Measurements from ENCODE around the gene TGFA. TPM values are rescaled to one million over a fixed set of nuclear protein-coding genes. Genes with fewer than 3 reads are reported as not detected.

Gene TGFA
- total and polyA plus RNA-seq, 7 donors: 0.33 to 12.7 (median 3.1) TPM; not detected in 1

DNA sequence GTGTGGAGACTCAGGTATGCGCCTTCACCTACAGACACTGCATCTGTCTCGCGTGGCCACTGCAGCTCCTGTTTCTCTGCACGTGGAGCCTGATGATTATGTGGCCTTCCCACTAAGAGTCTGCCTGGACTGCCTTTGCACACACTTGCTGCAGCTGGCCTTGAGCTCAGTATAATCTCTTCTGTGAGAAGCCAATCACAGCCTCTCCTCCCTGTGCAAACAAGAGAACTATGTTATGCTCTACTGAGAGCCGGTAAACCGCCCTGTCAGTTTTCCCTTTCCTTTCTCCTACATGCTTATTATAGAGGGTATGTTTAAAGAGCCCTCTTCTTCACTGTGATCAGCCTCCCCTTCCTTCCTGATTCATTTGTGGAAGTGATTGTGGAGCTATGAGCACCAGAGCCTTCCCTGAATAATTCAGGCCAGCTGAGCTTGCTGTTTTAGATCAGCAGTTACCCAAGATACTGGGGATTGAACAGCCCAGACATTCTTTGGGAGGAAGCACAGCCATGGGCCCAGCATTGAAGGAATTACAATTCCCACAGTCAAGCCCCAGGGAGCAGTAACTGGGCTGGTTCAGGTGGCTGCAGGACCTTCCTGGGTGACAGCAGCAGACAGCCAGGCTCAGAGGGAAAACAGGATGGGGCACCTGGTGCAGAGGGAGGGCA, 3.7 kb upstream of the TGFA start:
- Histone ChIP-seq H3K27ac (no peak overlapping the region), H3K4me3 (no peak overlapping the region), H3K36me3 (no peaks in the 10 kb centered on the region), H3K9me3 (no peaks in the 10 kb centered on the region), H3K4me1 (peaks cover 0 to 21% (median 16%) of the 10 kb centered on the region in 4 donors), H3K27me3 (peaks cover 9 to 73% (median 33%) of the 10 kb centered on the region in 3 donors)
- no peak for TF ChIP-seq POLR2AphosphoS5 (IDR thresholded peaks at IDR 0.05)
- TF ChIP-seq POLR2A (IDR thresholded peaks at IDR 0.05): no peak
- TF ChIP-seq, protein P1, sequence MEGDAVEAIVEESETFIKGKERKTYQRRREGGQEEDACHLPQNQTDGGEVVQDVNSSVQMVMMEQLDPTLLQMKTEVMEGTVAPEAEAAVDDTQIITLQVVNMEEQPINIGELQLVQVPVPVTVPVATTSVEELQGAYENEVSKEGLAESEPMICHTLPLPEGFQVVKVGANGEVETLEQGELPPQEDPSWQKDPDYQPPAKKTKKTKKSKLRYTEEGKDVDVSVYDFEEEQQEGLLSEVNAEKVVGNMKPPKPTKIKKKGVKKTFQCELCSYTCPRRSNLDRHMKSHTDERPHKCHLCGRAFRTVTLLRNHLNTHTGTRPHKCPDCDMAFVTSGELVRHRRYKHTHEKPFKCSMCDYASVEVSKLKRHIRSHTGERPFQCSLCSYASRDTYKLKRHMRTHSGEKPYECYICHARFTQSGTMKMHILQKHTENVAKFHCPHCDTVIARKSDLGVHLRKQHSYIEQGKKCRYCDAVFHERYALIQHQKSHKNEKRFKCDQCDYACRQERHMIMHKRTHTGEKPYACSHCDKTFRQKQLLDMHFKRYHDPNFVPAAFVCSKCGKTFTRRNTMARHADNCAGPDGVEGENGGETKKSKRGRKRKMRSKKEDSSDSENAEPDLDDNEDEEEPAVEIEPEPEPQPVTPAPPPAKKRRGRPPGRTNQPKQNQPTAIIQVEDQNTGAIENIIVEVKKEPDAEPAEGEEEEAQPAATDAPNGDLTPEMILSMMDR (IDR thresholded peaks at IDR 0.05): no peak
- no peak for TF ChIP-seq EP300 (IDR thresholded peaks at IDR 0.05)
- 15 to 56% methylated on average over 6 of the region's 6 CpGs for WGBS, 2 donors
- intact Hi-C loops (cut with DNase I): no loop called here
- DNase-seq: no peak

DNA sequence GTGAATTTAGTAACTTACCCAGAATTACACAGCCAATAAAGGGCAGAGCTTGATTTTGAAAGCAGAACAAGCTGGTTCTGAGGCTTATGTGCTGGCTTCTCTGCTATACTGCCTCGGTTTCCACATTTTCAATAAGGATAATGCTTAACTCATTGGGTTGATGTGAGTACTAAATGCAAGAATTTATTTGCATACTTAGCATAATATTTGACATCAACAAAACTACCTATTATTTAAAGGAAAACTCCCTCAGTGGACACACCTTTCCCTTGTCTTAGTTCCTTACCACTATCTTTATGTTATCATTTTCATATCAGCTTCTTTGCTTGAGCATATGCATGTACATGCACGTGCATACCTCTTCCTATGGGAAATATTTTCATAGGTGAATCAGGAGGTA, 3.0 kb upstream of the TGFA start:
- Histone ChIP-seq H3K4me3 (no peak overlapping the region), H3K9me3 (no peaks in the 10 kb centered on the region), H3K27ac (no peak overlapping the region), H3K4me1 (peaks cover 0 to 21% (median 16%) of the 10 kb centered on the region in 4 donors), H3K36me3 (no peaks in the 10 kb centered on the region), H3K27me3 (peaks cover 9 to 78% (median 33%) of the 10 kb centered on the region in 3 donors)
- no peak for TF ChIP-seq POLR2A (IDR thresholded peaks at IDR 0.05)
- TF ChIP-seq EP300 (IDR thresholded peaks at IDR 0.05): no peak
- TF ChIP-seq POLR2AphosphoS5 (IDR thresholded peaks at IDR 0.05): no peak
- TF ChIP-seq, protein P1 (IDR thresholded peaks at IDR 0.05): no peak
- DNase-seq: no peak
- 37 to 81% methylated on average over 2 of the region's 2 CpGs for WGBS, 2 donors
- intact Hi-C loops (cut with DNase I): no loop called here

DNA sequence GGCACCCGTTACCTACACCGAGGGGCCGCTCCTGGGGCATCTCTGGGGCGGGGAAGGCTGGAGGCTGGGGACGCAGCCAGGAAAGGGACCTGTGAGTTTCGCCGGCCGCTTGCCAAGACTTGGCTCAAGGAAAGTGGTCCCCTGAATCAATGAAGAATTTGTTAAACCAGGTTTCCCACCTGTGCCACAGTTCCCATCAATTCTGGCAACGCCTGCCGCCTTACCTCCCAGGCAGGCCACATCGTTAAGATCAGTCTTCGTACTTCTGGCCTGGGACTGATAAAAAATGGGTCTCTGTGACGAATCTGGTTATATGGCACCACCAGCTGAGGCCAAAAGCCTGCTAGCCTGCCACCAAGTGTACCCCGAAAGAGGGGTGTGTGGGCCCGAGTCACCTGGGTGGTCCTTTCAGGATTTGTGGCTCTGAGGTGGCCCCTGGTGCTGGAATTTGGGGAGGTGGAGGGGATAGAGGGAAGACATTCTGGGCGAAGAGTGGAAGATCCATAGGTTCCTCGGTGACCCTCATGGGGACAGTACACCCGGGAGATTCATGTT, 789 bp upstream of the TGFA start:
- no peaks in the 10 kb centered on the region for H3K36me3 ChIP-seq
- H3K27ac ChIP-seq: peak overlapping the region in 3 of 4 donors; percentile 52 to 62 (median 60)
- intact Hi-C loops (cut with DNase I): loop anchor here (5.0 kb wide), 1 partner anchor 252 kb away; the partner anchor contains the start of gene FAM136A
- H3K27me3 ChIP-seq: peaks cover 9 to 68% (median 23%) of the 10 kb centered on the region in 3 donors
- H3K4me3 ChIP-seq: peak overlapping the region; percentile 59 to 85 (median 76)
- no peak for DNase-seq
- peaks cover 0 to 21% (median 16%) of the 10 kb centered on the region in 4 donors for H3K4me1 ChIP-seq
- no peaks in the 10 kb centered on the region for H3K9me3 ChIP-seq
- TF ChIP-seq POLR2AphosphoS5 (IDR thresholded peaks at IDR 0.05) (no peak), POLR2A (IDR thresholded peaks at IDR 0.05) (no peak), EP300 (IDR thresholded peaks at IDR 0.05) (no peak)
- TF ChIP-seq, protein P1 (IDR thresholded peaks at IDR 0.05): peak in 1 of 4 experiments; percentile 21
- WGBS, 2 donors: 24 to 30% methylated on average over 18 of the region's 18 CpGs

DNA sequence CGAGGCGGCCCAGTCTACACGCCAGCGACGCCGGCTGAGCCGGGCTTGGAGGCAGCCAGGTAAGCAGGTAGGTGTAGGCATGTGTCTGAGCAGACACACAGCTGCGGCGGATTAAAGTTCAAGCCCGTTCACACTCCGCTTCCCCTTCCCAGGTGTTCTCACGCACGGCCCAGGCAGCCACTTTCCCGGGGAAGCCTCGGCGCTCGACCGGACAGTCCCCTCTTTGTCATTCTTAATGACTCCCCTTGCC, 367 bp downstream of the TGFA start:
- no peak for DNase-seq
- Histone ChIP-seq H3K27ac (peak overlapping the region in 2 of 4 donors; percentile 60 to 62), H3K36me3 (no peaks in the 10 kb centered on the region), H3K9me3 (no peaks in the 10 kb centered on the region), H3K4me1 (peaks cover 0 to 21% (median 16%) of the 10 kb centered on the region in 4 donors), H3K27me3 (peaks cover 9 to 58% (median 19%) of the 10 kb centered on the region in 3 donors), H3K4me3 (peak overlapping the region; percentile 59 to 85 (median 76))
- intact Hi-C loops (cut with DNase I): loop anchor here (5.0 kb wide), 1 partner anchor 251 kb away; the partner anchor contains the start of gene FAM136A
- 0 to 1% methylated on average over 18 of the region's 18 CpGs for WGBS, 2 donors
- TF ChIP-seq POLR2A (IDR thresholded peaks at IDR 0.05): no peak
- TF ChIP-seq, protein P1 (IDR thresholded peaks at IDR 0.05): no peak
- TF ChIP-seq POLR2AphosphoS5 (IDR thresholded peaks at IDR 0.05): no peak
